Measurements from ENCODE around the gene RTP3.

DNA sequence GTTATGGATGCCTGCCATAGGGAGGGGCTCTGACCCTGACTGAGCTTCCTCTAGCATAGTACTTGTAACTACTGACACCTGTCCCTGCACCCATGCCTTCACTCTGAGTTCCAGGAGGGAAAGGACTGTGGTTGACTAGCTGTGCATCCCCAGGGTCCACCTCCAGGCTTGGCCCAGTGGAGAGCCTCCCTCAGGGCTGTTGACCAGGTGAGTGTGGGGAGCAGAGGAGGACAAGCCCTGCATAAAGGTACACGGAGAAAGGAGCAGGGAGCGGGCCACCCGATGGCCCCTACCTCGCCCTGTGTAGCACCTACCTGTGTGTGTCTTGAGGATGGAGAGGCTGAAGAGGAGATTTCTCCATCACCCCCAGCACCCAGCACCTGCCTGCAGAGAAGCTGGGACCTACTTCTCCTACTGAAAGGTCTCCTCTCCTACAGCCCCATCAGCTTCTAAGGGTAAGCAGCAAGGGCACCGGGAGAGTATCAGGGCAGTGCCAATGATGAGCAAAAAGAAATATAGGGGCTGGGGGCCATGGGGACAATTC is 26.3 kb upstream of the RTP3 start:
- TF ChIP-seq, protein P1, sequence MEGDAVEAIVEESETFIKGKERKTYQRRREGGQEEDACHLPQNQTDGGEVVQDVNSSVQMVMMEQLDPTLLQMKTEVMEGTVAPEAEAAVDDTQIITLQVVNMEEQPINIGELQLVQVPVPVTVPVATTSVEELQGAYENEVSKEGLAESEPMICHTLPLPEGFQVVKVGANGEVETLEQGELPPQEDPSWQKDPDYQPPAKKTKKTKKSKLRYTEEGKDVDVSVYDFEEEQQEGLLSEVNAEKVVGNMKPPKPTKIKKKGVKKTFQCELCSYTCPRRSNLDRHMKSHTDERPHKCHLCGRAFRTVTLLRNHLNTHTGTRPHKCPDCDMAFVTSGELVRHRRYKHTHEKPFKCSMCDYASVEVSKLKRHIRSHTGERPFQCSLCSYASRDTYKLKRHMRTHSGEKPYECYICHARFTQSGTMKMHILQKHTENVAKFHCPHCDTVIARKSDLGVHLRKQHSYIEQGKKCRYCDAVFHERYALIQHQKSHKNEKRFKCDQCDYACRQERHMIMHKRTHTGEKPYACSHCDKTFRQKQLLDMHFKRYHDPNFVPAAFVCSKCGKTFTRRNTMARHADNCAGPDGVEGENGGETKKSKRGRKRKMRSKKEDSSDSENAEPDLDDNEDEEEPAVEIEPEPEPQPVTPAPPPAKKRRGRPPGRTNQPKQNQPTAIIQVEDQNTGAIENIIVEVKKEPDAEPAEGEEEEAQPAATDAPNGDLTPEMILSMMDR (IDR thresholded peaks at IDR 0.05; ENCODE audit: low read depth, low read length, missing input control): no peak
- TF ChIP-seq SP1 (IDR thresholded peaks at IDR 0.05) (no peak), YY1 (IDR thresholded peaks at IDR 0.05) (no peak), GABPA (IDR thresholded peaks at IDR 0.05 in 1 of 2, conservative IDR thresholded peaks at IDR 0.05 in 1 of 2) (no peak), FOXA1 (IDR thresholded peaks at IDR 0.05) (no peak), RAD21 (IDR thresholded peaks at IDR 0.05) (no peak), RXRA (IDR thresholded peaks at IDR 0.05) (no peak), JUND (IDR thresholded peaks at IDR 0.05) (no peak), TAF1 (conservative IDR thresholded peaks at IDR 0.05) (no peak)
- TF ChIP-seq, protein P2, sequence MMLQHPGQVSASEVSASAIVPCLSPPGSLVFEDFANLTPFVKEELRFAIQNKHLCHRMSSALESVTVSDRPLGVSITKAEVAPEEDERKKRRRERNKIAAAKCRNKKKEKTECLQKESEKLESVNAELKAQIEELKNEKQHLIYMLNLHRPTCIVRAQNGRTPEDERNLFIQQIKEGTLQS (IDR thresholded peaks at IDR 0.05): no peak
- TF ChIP-seq, protein P3, sequence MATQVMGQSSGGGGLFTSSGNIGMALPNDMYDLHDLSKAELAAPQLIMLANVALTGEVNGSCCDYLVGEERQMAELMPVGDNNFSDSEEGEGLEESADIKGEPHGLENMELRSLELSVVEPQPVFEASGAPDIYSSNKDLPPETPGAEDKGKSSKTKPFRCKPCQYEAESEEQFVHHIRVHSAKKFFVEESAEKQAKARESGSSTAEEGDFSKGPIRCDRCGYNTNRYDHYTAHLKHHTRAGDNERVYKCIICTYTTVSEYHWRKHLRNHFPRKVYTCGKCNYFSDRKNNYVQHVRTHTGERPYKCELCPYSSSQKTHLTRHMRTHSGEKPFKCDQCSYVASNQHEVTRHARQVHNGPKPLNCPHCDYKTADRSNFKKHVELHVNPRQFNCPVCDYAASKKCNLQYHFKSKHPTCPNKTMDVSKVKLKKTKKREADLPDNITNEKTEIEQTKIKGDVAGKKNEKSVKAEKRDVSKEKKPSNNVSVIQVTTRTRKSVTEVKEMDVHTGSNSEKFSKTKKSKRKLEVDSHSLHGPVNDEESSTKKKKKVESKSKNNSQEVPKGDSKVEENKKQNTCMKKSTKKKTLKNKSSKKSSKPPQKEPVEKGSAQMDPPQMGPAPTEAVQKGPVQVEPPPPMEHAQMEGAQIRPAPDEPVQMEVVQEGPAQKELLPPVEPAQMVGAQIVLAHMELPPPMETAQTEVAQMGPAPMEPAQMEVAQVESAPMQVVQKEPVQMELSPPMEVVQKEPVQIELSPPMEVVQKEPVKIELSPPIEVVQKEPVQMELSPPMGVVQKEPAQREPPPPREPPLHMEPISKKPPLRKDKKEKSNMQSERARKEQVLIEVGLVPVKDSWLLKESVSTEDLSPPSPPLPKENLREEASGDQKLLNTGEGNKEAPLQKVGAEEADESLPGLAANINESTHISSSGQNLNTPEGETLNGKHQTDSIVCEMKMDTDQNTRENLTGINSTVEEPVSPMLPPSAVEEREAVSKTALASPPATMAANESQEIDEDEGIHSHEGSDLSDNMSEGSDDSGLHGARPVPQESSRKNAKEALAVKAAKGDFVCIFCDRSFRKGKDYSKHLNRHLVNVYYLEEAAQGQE (IDR thresholded peaks at IDR 0.05): no peak
- TF ChIP-seq, protein P4, sequence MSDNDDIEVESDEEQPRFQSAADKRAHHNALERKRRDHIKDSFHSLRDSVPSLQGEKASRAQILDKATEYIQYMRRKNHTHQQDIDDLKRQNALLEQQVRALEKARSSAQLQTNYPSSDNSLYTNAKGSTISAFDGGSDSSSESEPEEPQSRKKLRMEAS (IDR thresholded peaks at IDR 0.05): no peak

Measured in liver (tissue), 3 donors.